ENCODE measurements around the gene CARD9.

CARD9 gene

DNA sequence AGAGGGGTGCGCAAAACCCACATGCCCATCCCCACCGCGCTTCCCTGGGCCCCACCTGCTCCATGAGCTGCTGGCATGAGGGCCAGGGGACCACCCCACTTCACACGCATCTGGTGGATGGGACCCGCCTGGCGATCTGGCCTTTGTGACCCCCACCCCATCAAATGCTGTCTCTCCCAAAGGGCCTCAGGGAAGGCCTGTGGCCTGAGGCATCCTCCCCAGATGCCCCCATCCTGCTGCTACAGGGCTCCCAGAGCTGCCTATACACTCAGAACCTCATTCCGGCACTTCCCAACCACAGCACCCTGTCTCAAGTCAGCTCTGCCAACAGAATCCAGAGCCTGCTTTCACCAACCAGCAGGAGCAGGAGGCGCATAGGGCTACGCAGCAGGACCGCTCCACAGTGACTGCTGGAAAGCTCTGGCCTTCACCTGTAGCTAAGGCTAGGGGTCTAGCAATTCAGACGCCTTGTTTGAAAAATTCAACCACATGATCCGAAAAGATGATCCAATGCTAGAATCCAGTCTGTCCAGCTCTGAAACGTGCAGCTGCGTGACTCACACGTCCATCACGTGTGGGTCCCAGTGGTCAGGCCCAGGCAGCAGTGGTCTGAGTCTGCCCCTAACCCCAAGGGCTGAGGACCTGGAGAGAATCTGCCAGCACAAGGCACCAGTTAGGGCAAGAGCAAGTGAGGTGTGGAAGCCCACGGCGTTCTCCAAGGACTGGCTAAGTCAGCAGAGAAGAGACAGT lies 27.9 kb upstream of the CARD9 start:
- DNase-seq = no peak

- peak; percentile 94 for DNase-seq
These were observed 26.8 kb upstream of the CARD9 start, which contains the start of gene SNAPC4 for GRCh38 chr9:136400038-136400834. SNAPC4 (minus strand) TSS chr9:136400170; CDS start chr9:136398428, 1,742 bp downstream.

DNA sequence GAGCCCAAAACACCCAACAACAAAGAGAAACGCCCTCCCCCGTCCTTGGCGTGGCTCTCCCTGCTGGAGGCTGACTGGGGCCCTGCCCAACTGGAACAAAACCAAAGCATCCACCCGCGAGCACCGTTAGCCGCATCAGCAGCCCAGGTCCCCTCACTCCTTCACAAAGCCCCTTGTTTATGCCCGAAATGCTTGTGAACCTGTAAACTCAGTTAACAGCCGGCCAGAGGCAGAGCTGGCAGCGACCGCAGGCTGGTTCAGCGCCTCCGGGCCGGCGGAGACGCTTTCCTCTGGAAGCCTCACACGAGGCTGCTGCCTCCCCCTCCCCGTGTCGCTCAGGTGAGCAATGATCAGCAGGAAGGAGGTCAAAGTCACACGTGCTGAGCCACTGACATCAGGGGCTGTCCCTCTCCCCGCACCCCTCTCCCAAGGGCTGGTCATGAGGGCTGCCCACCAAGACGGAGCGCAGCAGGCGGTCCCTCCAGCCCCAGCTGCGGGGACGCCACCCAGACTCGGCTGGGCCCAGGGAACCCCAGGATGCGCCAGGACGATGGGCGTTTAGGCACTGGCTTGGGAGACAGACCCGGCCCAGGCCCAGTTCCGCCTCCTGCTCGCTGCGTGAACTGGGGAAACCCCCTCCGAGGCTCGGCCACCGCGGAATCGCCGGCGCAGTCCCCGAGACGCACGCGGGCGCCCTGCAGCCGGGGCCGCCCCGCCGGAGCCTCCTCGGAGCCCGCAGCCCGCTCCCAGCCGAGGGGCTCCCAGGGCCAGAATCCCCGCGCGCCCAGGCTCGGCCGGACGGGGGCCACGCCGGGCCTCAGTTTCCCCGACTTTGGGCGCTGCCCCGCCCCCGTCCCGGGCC lies 25.9 kb upstream of the CARD9 start:
- no peak for DNase-seq

DNA sequence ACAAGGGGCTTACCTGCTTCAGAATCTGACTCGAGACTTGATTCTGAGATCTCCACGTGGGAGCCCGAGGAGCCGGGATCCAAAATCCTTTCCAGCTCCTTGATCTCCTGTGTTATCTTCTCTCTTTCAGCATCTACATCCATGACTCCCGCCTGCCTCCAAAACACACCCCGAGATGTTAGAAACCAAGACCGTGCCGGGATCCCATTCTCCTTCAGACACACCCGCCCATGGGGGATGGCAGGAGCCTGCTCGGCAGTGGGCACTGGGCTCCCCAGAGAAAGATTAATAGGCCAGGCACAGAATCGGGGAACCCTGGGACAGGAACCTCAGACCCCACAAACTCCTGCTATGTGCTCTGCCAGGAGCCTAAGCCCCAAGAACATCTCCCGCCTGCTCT lies 24.8 kb upstream of the CARD9 start:
- DNase-seq = no peak

DNA sequence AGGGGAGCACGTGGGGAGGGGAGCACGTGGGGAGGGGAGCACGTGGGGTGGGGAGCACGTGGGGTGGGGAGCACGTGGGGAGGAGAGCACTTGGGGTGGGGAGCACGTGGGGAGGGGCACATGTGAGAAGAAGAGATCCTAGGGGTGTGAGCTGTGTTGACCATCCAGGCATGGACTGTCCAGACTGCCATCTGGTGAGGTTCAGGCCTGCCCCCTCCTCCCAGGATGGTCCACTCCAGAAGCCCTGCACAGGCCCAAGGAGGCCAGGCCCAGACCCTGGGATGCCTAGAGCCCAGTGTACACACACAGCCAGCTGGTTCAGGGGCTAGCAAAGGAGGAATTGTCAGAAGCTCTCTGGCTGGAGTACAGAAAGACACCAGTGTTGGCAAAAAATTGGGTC lies 24.2 kb upstream of the CARD9 start:
- DNase-seq = no peak

- no peak for DNase-seq
These were observed 22.7 kb upstream of the CARD9 start for GRCh38 chr9:136396219-136396515.

DNA sequence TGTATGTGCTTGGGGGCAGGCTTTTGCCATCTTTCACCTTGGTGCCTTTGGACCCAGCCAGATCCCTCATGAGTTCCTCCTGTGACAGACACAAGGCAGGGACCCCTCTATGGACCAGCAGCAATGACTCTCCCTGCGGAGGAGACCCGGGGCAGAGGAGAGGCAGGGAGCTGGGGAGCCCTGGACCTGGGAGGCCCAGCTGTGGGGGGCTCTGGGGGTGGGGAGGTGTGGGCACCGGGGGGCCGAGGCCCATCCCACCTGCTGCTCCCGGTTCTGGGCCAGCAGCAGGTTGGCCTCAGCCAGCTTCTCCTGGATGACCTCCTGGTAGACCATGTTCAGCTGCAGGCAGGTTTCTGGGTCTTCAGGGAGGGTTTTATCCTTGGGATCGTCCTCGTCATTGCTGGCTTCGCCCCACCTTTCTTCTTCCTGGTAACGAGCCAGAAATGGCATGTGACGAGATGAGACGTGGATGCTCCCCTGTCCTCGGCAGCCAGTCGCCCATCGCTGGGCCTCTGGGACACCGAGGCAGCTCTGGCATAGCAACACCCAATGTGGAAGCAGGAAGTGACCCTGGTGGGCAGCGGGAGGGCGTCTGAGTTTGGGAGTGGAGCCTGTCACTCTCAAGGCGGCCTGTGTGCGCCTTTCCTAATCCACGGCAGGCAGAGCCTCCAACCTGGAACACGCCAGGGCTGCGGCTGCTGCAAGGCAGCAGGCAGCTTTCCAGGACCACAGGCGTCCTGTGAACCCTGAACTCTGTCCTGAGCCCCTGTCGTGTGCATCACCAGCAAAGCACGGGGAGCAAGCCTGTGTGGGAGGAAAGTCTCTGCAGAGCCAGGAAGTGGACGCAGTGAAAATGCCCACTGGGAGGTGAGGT lies 22.1 kb upstream of the CARD9 start:
- no peak for DNase-seq

- DNase-seq = no peak
These were observed 21.5 kb upstream of the CARD9 start for GRCh38 chr9:136395020-136395340.

DNA sequence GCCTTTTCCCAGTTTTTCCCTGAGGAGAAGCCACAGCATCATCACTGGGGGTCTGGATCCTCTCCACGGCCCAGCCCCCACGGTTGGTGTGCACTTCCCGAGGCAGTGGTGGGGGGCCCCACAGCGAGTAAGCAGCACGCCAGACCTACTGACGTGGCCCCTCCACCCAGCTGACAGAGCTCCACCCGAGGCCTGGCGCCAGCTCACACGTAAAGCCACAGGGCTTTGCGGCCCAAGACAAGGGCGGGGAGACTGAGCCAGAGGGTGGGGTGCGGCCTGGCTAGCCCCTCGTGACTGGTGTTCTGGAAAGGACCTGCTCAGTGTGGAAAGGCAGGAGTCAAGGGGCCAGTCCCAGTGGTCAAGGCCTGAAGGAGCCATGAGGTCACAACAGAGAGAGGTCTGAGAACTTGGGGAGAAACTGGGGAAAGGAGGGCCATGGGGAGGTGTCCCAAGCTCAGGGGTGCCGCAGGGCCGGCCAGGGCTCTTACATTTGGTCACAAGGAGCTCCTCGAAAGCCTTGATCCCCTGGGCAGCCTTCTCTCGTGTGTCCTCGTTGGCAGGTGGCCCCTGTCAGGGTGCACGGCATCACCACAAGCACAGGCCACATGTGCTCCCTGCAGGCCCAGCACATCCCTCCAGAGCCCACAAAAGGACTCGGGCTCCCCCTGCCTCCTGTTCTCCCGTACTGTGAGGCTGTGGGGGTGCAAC lies 21.0 kb upstream of the CARD9 start:
- no peak for DNase-seq

GRCh38 chr9:136393531-136393930 lies 20.1 kb upstream of the CARD9 start:
- no peak for DNase-seq

DNA sequence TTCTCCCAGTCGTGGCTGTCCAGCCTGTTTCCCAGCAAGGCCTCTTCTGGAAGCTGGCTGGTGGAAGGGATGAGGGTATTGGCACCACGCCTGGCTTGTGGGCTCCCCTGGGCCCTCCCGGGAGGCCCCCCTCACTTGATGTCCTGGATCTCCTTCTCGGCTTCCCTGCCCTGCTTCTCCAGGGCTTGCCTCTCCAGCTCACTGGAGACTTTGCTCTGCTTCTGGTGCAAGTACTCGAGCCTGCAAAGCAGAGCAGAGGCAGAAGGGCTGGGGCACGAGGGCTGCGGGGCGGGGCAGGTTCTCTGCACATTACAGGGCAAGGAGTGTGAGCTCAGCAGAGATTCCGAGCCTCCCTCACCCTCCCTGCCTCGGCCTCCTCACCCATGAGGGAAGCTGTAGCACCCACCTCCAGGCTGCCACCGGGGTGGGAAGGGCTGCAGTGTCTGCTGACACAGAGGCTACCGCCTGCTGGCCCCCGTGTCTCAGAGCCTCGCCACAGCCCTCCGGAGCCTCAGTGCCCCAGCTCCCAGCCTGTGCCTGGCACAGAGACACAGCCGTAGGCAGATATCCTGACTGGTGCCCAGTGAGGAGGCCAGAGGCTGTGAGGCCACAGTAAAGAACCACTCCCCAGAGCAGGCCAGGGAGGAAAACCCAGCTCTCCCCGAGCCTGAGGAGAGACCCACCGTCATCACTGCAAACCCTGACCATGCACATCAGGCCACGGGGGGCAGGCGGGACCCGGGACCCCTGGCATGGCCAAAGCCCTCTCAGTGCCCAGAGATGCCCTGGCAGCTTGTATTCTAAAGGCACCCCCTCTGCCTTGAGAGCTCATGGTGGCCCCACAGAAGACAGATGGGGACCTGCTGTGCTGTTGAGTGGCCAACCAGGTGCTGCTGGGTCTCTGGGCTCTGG lies 19.3 kb upstream of the CARD9 start:
- DNase-seq = no peak

- DNase-seq = no peak
These were observed 18.5 kb upstream of the CARD9 start for GRCh38 chr9:136391737-136392537.

GRCh38 chr9:136389396-136389795 lies 15.9 kb upstream of the CARD9 start:
- no peak for DNase-seq

GRCh38 chr9:136387217-136387616 lies 13.7 kb upstream of the CARD9 start:
- no peak for DNase-seq

- no peak for DNase-seq
These were observed 12.5 kb upstream of the CARD9 start for GRCh38 chr9:136386018-136386417.

- DNase-seq = no peak
These were observed 11.5 kb upstream of the CARD9 start for GRCh38 chr9:136385015-136385414.

DNA sequence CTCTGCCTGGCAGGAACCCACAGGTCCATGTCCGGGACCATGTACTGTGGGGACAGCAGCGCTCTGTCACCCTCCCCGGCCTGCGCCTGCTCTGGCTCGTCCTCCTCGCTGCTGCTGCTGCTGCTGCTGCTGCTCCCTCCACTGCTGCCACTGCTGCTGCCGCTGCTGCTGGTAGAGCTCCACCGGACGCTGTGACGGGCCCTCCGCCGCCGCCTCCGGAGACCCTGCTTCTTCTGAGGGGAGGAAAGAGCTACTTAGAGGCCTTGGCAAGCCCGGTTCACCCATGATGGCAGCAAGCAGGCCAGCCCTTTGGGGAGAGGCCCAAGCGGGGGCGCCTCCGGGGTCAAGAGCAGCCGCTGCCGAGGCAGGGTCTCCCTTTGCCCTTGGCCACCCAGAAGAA lies 10.0 kb upstream of the CARD9 start:
- DNase-seq = no peak

GRCh38 chr9:136381966-136382513 lies 8.6 kb upstream of the CARD9 start:
- DNase-seq = no peak

- DNase-seq = no peak
These were observed 7.8 kb upstream of the CARD9 start for GRCh38 chr9:136381311-136381710.

DNA sequence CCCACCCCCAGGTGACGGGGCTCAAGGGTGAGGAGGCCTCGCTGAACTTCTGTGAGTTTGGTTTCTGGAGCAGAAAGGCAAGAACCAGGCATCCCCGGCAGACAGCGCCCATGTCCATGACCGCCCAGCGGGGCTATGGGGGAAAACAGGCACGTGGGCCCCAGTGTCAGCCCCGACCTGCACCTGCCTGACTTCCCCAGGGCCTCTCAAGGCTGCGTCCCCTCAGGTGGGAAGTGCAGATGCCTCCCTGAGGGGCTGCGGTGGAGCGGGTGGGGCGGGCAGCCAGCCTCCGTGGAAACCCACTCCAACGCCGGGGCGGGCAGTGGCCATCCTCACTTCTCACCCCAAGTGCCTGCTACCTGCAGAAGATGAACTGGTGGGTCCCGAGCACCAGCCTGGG lies 6.9 kb upstream of the CARD9 start:
- DNase-seq = no peak

Measured in KG1 (cell line).